Heart right ventricle (tissue), 16 donors: ENCODE results near the gene IKBIP. TPM values are rescaled to one million over a fixed set of nuclear protein-coding genes. Genes with fewer than 3 reads are reported as not detected.
"Not testable (repeated sequence)": the region's sequence is repeated elsewhere in the genome, so short reads cannot be mapped to it uniquely, and the experiment has no call there.

ENCODE experiments used
- ATAC-seq, 8 donors: fragments of 200-7000 bp; cut with Tn5 transposase; one replicate each; pipeline ENCODE4 v1.9.1; 2020; ENCODE audit warnings: mild to moderate bottlenecking in 8 of 8, moderate library complexity in 8 of 8, moderate number of reproducible peaks in 1 of 8
- DNase-seq, 2 donors: peaks; one replicate each; pipeline ENCODE4 v3.0.0-alpha.2; 2020
- H3K27ac ChIP-seq, 10 donors: fragments of 200-600 bp; sonication (generic) in 2 of 10; one replicate each; pipeline versions ENCODE4 v1.5.0 to v1.8.0; 2020 to 2022; ENCODE audit warnings: mild to moderate bottlenecking in 3 of 10
- H3K27me3 ChIP-seq, 7 donors: fragments of 200-600 bp; one replicate each; pipeline ENCODE4 v1.8.0; 2021 to 2022; ENCODE audit warnings: mild to moderate bottlenecking in 2 of 7
- H3K36me3 ChIP-seq, 9 donors: fragments of 200-600 bp; sonication (generic) in 1 of 9; one replicate each; pipeline versions ENCODE4 v1.5.0 to v1.8.0; 2020 to 2022; ENCODE audit warnings: mild to moderate bottlenecking in 2 of 9
- H3K4me1 ChIP-seq, 9 donors: fragments of 200-600 bp; sonication (generic) in 1 of 9; one replicate each; pipeline versions ENCODE4 v1.5.0 to v1.8.0; 2020 to 2022; ENCODE audit warnings: mild to moderate bottlenecking in 4 of 9
- H3K4me3 ChIP-seq, 10 donors: fragments of 200-600 bp; sonication (generic) in 2 of 10; one replicate each; pipeline versions ENCODE4 v1.5.0 to v1.8.0; 2020 to 2022; ENCODE audit warnings: mild to moderate bottlenecking in 7 of 10, moderate library complexity in 2 of 10
- H3K9me3 ChIP-seq, 11 donors: fragments of 200-600 bp in 10 of 11; sonication (generic) in 2 of 11; one replicate each; pipeline versions ENCODE4 v1.5.0 to v1.8.0; 2013 to 2022; ENCODE audit warnings: mild to moderate bottlenecking in 2 of 11, control low read depth in 1 of 11, moderate library complexity in 1 of 11
- WGBS, 2 donors: extraction: QIAGEN DNeasy Blood & Tissue Kit; methylation state at CpG; one replicate each; pipeline ENCODE4 v1.1.7; 2013; ENCODE audit warnings: inconsistent platforms in 1 of 2; 5-methylcytosine and 5-hydroxymethylcytosine counted together
- intact Hi-C, 10 donors: fragments of 100-400 bp; cut with DNase I; formaldehyde crosslinking; loops; one replicate each; pipeline versions ENCODE4 v1.11.1 to v1.14.2; 2022
- polyA plus RNA-seq, 2 donors: library from polyadenylated mRNA; stranded (reverse); fragments of 200-250 nt; gene quantifications; one replicate each; pipeline ENCODE4 v1.2.3, GENCODE V29; 2013
- total RNA-seq, 10 donors: library from RNA; stranded (reverse); fragmentation: NEBNext Ultra II Directional in 3 of 10; extraction: Animal tissue kit (Norgen Biotek cat#: 25700) in 3 of 10; gene quantifications; one replicate each; pipeline versions ENCODE4 v1.2.1 to v1.2.4, GENCODE V29; 2021 to 2023
- TF ChIP-seq, protein P1 (sequence below), 9 donors: fragments of 200-600 bp; sonication (generic) in 2 of 9; IDR thresholded peaks; one replicate each; pipeline versions ENCODE4 v1.5.0 to v1.8.0; 2021 to 2022; ENCODE audit warnings: antibody characterized with exemption in 9 of 9, mild to moderate bottlenecking in 5 of 9, moderate library complexity in 1 of 9
- donor health status: Arrhythmogenic right ventricular cardiomyopathy.
- donor health status: ischemic (EF 13 %, LVEDD 7.1; RV severe dilation, severe dysfunction).
- donor health status: healthy with polysubstance abuse.
- donor health status: DM: no; HTN: yes; CAD: no.
- donor health status: DM: no; HTN: no; CAD: no.
- donor health status: ischemic (EF 25% LVEDD 6.9; RV normal size, moderate dysfunction).
- donor health status: ischemic (EF 25% LVEDD 5.7; RV mildly dilated, moderate dysfunction).
- donor health status: healthy.
- donor health status: DM: yes; HTN: yes; CAD: no.
- donor health status: Ischemic cardiomyopathy.
- donor health status: ischemic (EF 35%, LVEDD 5.7; RV mildly dilated, moderate dysfunction).
- donor health status: nonischemic (EF 11% LVEDD 7.7; RV severe dilation, severe dysfunction).
- donor health status: DM: yes; HTN: yes; CAD: no.
- donor health status: PGD.
- donor health status: ischemic (EF 29% LVEDD 5.4; RV normal size, mild dysfunction).
- donor health status: nonischemic (EF 23%, LVEDD 6.1; RV moderate dilation, normal function).

The IKBIP gene
- total and polyA plus RNA-seq, 12 donors, result 2.4 to 13.4 (median 4.8) TPM

DNA sequence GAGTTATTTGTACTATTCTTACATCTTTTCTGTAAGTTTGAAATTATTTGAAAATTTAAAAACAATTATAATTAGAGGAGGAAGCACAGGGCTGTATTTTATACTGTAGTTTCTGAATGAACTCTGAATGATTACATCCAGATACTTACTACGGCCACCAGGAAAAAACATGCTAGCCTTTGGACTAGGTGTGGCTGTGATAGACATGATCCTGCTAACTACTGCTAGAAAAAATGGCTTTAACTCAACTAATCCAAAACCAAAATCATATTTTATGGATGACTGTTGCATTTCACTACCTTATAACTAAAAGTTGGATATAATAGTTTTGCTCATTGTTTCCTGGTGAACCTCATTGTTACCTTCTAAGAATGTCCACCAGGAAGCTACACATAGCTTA lies 66.2 kb downstream of the IKBIP start:
- DNase-seq (no peak), ATAC-seq (no peak)
- Histone ChIP-seq H3K4me3 (no peak overlapping the region), H3K36me3 (no peaks in the 10 kb centered on the region), H3K9me3 (no peaks in the 10 kb centered on the region), H3K27me3 (no peaks in the 10 kb centered on the region), H3K4me1 (peaks cover 0 to 5% (median 0%) of the 10 kb centered on the region in 9 donors), H3K27ac (no peak overlapping the region)
- TF ChIP-seq, protein P1, sequence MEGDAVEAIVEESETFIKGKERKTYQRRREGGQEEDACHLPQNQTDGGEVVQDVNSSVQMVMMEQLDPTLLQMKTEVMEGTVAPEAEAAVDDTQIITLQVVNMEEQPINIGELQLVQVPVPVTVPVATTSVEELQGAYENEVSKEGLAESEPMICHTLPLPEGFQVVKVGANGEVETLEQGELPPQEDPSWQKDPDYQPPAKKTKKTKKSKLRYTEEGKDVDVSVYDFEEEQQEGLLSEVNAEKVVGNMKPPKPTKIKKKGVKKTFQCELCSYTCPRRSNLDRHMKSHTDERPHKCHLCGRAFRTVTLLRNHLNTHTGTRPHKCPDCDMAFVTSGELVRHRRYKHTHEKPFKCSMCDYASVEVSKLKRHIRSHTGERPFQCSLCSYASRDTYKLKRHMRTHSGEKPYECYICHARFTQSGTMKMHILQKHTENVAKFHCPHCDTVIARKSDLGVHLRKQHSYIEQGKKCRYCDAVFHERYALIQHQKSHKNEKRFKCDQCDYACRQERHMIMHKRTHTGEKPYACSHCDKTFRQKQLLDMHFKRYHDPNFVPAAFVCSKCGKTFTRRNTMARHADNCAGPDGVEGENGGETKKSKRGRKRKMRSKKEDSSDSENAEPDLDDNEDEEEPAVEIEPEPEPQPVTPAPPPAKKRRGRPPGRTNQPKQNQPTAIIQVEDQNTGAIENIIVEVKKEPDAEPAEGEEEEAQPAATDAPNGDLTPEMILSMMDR (IDR thresholded peaks at IDR 0.05), result no peak
- 86 to 91% methylated on average over 1 of the region's 1 CpG for WGBS, 2 donors
- intact Hi-C loops, result no loop called here

DNA sequence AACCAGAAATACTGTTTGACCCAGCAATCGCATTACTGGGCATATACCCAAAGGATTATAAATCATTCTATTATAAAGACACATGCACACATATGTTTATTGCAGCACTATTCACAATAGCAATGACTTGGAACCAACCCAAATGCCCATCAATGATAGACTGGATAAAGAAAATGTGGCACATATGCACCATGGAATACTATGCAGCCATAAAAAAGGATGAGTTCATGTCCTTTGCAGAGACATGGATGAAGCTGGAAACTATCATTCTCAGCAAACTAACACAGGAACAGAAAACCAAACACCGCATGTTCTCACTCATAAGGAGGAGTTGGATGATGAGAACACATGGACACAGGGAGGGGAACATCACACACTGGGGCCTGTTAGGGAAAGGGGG lies 67.8 kb downstream of the IKBIP start:
- not testable (repeated sequence) for H3K4me3 ChIP-seq
- 93 to 96% methylated on average over 2 of the region's 2 CpGs for WGBS, 2 donors

DNA sequence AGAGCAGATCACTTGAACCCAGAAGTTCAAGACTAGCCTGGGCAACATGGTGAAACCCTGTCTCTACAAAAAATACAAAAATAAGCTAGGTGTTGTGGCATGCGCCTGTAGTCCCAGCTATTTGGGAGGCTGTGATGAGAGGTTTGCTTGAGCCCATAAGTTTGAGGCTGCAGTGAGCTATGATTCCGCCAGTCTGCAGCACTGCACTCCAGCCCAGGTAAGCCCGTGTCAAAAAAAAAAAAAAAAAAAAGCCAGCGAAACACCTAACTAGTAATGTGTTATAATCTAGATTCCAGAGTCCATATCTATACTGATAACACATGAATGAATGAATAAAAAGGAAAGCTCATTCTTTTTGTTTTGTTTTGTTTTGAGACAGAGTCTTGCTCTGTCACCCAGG lies 69.6 kb downstream of the IKBIP start:
- H3K4me3 ChIP-seq, result no peak overlapping the region
- H3K4me1 ChIP-seq, result peaks cover 0 to 5% (median 0%) of the 10 kb centered on the region in 9 donors
- ATAC-seq (no peak), DNase-seq (no peak)
- intact Hi-C loops, result no loop called here
- H3K27me3 ChIP-seq, result no peaks in the 10 kb centered on the region
- no peaks in the 10 kb centered on the region for H3K36me3 ChIP-seq
- 95 to 97% methylated on average over 4 of the region's 4 CpGs for WGBS, 2 donors
- H3K9me3 ChIP-seq, result no peaks in the 10 kb centered on the region
- TF ChIP-seq, protein P1 (IDR thresholded peaks at IDR 0.05), result no peak
- no peak overlapping the region for H3K27ac ChIP-seq

More for the DNA sequence above, 67.8 kb downstream of the IKBIP start:
- H3K4me1 ChIP-seq, H3K27ac ChIP-seq, DNase-seq, ATAC-seq, H3K9me3 ChIP-seq, intact Hi-C loops, H3K27me3 ChIP-seq, H3K36me3 ChIP-seq: not testable (repeated sequence)

Other genes starting within 250 kb of the IKBIP start
- 10 to 100 TPM in 8 of 10 donors, 1 to 10 TPM in 2; 9.1 to 27.6 (median 12.8) TPM for gene TMPO, start 129.2 kb downstream of the IKBIP start, total RNA-seq
- gene TMPO, start 129.2 kb downstream of the IKBIP start, polyA plus RNA-seq, result 10 to 100 TPM; 11.1 to 17.5 TPM
- gene SLC25A3, start 51.1 kb downstream of the IKBIP start, total RNA-seq, result 1,000 to 10,000 TPM; 1,098 to 2,142 (median 1,719) TPM
- gene SLC25A3, start 51.1 kb downstream of the IKBIP start, polyA plus RNA-seq, result 1,000 to 10,000 TPM in 1 of 2 donors, 100 to 1,000 TPM in 1; 742 to 1,246 TPM
- 1 to 10 TPM; 2.5 to 9.9 (median 4.4) TPM for gene APAF1, start 502 bp upstream of the IKBIP start, total RNA-seq
- gene APAF1, start 502 bp upstream of the IKBIP start, polyA plus RNA-seq, result 1 to 10 TPM; 2.0 to 3.4 TPM